ENCODE data around the gene CDKN3. TPM values are rescaled to one million over a fixed set of nuclear protein-coding genes. Genes with fewer than 3 reads are reported as not detected.

CDKN3 gene
- total RNA-seq, 2 experiments from 2014 or later, result 150 to 157 TPM

- H3K4me2 ChIP-seq (ENCODE audit: low read length), result no peak overlapping the region
- no peaks in the 10 kb centered on the region for H3K9me3 ChIP-seq (ENCODE audit: low read length)
- BruUV-seq (replicated peaks), result no TSS peak
- H3K27ac ChIP-seq (ENCODE audit: low read depth, low read length, poor library complexity, severe bottlenecking), result no peak overlapping the region
- CTCF ChIA-PET (ENCODE audit: unreplicated experiment), result no interaction called here
- POLR2A ChIA-PET, result no interaction called here
- H3K36me3 ChIP-seq (ENCODE audit: insufficient read depth, low read length), result no peaks in the 10 kb centered on the region
- H3K4me3 ChIP-seq (ENCODE audit: low read depth, low read length, poor library complexity, severe bottlenecking), result no peak overlapping the region
- no peaks in the 10 kb centered on the region for H3K4me1 ChIP-seq (ENCODE audit: insufficient read depth, low read length, poor library complexity, severe bottlenecking)
- TF ChIP-seq CTCF (conservative IDR thresholded peaks at IDR 0.05; ENCODE audit: low read length), result no peak
- TF ChIP-seq EZH2phosphoT487 (IDR thresholded peaks at IDR 0.05; ENCODE audit: borderline replicate concordance, low read depth, low read length), result no peak
- no peaks in the 10 kb centered on the region for H3K9me2 ChIP-seq (ENCODE audit: insufficient read depth, low read length)
- intact Hi-C loops (cut with micrococcal nuclease; ENCODE audit: unreplicated experiment), result no loop called here
- no peaks in the 10 kb centered on the region for H4K20me1 ChIP-seq (ENCODE audit: insufficient read depth, low read length)
- DNase-seq (ENCODE audit: low spot score), result no peak
- H3K79me2 ChIP-seq (ENCODE audit: insufficient read depth, low read depth, low read length), result no peaks in the 10 kb centered on the region
- H2AFZ ChIP-seq (ENCODE audit: low read length), result no peak overlapping the region
Measured at GRCh38 chr14:54354096-54354495, 42.7 kb upstream of the CDKN3 start.

DNA sequence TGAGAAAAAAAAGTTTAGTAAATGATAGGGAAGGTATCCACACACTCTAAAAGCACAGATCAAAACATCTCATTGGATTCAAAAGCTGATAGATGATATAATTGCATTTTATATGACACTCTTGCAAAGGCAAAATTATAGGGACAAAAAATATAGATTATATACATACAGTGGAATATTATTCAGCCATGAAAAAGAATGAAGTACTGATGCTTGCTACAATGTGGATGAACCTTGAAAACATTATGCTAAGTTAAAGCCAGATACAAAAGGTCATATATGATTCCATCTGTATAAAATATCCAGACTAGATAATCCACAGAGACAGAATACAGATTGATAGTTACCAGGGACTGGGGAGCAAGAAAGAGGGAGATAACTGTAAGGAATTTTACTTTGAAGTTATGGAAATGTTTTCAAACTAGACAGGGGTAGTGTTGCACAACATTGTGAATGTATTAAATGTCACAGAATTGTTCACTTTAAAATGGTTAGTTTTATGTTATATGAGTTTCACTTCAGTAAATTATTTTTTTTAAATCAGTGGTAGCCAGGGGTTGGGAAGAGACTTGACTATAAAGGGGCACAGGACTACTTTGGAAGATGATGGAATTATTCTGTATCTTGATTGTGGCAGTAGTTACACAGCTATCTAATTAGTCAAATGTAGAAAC lies 41.7 kb upstream of the CDKN3 start:
- DNase-seq (ENCODE audit: low spot score), result no peak
- Histone ChIP-seq H3K36me3 (ENCODE audit: insufficient read depth, low read length) (no peaks in the 10 kb centered on the region), H3K9me3 (ENCODE audit: low read length) (no peaks in the 10 kb centered on the region), H2AFZ (ENCODE audit: low read length) (no peak overlapping the region), H3K4me3 (ENCODE audit: low read depth, low read length, poor library complexity, severe bottlenecking) (no peak overlapping the region), H3K4me2 (ENCODE audit: low read length) (no peak overlapping the region), H3K9me2 (ENCODE audit: insufficient read depth, low read length) (no peaks in the 10 kb centered on the region), H3K27ac (ENCODE audit: low read depth, low read length, poor library complexity, severe bottlenecking) (no peak overlapping the region), H3K79me2 (ENCODE audit: insufficient read depth, low read depth, low read length) (no peaks in the 10 kb centered on the region), H4K20me1 (ENCODE audit: insufficient read depth, low read length) (no peaks in the 10 kb centered on the region), H3K4me1 (ENCODE audit: insufficient read depth, low read length, poor library complexity, severe bottlenecking) (no peaks in the 10 kb centered on the region)
- ChIA-PET POLR2A (no interaction called here), CTCF (ENCODE audit: unreplicated experiment) (no interaction called here)
- intact Hi-C loops (cut with micrococcal nuclease; ENCODE audit: unreplicated experiment), result no loop called here
- BruUV-seq (replicated peaks), result no TSS peak
- no peak for TF ChIP-seq EZH2phosphoT487 (IDR thresholded peaks at IDR 0.05; ENCODE audit: borderline replicate concordance, low read depth, low read length)
- no peak for TF ChIP-seq CTCF (conservative IDR thresholded peaks at IDR 0.05; ENCODE audit: low read length)

GRCh38 chr14:54355698-54356097 lies 41.1 kb upstream of the CDKN3 start:
- H3K27ac ChIP-seq (ENCODE audit: low read depth, low read length, poor library complexity, severe bottlenecking), result no peak overlapping the region
- intact Hi-C loops (cut with micrococcal nuclease; ENCODE audit: unreplicated experiment), result no loop called here
- no TSS peak for BruUV-seq (replicated peaks)
- H4K20me1 ChIP-seq (ENCODE audit: insufficient read depth, low read length), result no peaks in the 10 kb centered on the region
- no peaks in the 10 kb centered on the region for H3K36me3 ChIP-seq (ENCODE audit: insufficient read depth, low read length)
- TF ChIP-seq EZH2phosphoT487 (IDR thresholded peaks at IDR 0.05; ENCODE audit: borderline replicate concordance, low read depth, low read length), result no peak
- no peak for TF ChIP-seq CTCF (conservative IDR thresholded peaks at IDR 0.05; ENCODE audit: low read length)
- no peak overlapping the region for H3K4me3 ChIP-seq (ENCODE audit: low read depth, low read length, poor library complexity, severe bottlenecking)
- POLR2A ChIA-PET, result no interaction called here
- H3K79me2 ChIP-seq (ENCODE audit: insufficient read depth, low read depth, low read length), result no peaks in the 10 kb centered on the region
- no peak for DNase-seq (ENCODE audit: low spot score)
- H2AFZ ChIP-seq (ENCODE audit: low read length), result no peak overlapping the region
- no peaks in the 10 kb centered on the region for H3K9me3 ChIP-seq (ENCODE audit: low read length)
- H3K4me1 ChIP-seq (ENCODE audit: insufficient read depth, low read length, poor library complexity, severe bottlenecking), result no peaks in the 10 kb centered on the region
- H3K4me2 ChIP-seq (ENCODE audit: low read length), result no peak overlapping the region
- H3K9me2 ChIP-seq (ENCODE audit: insufficient read depth, low read length), result no peaks in the 10 kb centered on the region
- CTCF ChIA-PET (ENCODE audit: unreplicated experiment), result no interaction called here

Data from OCI-LY7 (cell line).